ENCODE measurements around the gene MYO9A.
"Not testable (repeated sequence)": the region's sequence is repeated elsewhere in the genome, so short reads cannot be mapped to it uniquely, and the experiment has no call there.

The MYO9A gene

GRCh38 chr15:72078887-72079286 lies 39.1 kb downstream of the MYO9A start:
- TF ChIP-seq POLR2A (IDR thresholded peaks at IDR 0.05; ENCODE audit: extremely low read depth, insufficient read length) (no peak), CTCF (IDR thresholded peaks at IDR 0.05; ENCODE audit: low read depth, low read length) (no peak), MYC (IDR thresholded peaks at IDR 0.05; ENCODE audit: low read depth, low read length) (no peak), MAX (IDR thresholded peaks at IDR 0.05; ENCODE audit: low read depth, low read length) (no peak)
- no peak for DNase-seq (ENCODE audit: low read depth)
- H3K4me3 ChIP-seq (ENCODE audit: low read depth, low read length): no peak overlapping the region

GRCh38 chr15:72077950-72078349 lies 40.0 kb downstream of the MYO9A start:
- DNase-seq (ENCODE audit: low read depth): no peak
- H3K4me3 ChIP-seq (ENCODE audit: low read depth, low read length): no peak overlapping the region
- no peak for TF ChIP-seq MAX (IDR thresholded peaks at IDR 0.05; ENCODE audit: low read depth, low read length)
- no peak for TF ChIP-seq POLR2A (IDR thresholded peaks at IDR 0.05; ENCODE audit: extremely low read depth, insufficient read length)
- TF ChIP-seq MYC (IDR thresholded peaks at IDR 0.05; ENCODE audit: low read depth, low read length): no peak
- TF ChIP-seq CTCF (IDR thresholded peaks at IDR 0.05; ENCODE audit: low read depth, low read length): no peak

DNA sequence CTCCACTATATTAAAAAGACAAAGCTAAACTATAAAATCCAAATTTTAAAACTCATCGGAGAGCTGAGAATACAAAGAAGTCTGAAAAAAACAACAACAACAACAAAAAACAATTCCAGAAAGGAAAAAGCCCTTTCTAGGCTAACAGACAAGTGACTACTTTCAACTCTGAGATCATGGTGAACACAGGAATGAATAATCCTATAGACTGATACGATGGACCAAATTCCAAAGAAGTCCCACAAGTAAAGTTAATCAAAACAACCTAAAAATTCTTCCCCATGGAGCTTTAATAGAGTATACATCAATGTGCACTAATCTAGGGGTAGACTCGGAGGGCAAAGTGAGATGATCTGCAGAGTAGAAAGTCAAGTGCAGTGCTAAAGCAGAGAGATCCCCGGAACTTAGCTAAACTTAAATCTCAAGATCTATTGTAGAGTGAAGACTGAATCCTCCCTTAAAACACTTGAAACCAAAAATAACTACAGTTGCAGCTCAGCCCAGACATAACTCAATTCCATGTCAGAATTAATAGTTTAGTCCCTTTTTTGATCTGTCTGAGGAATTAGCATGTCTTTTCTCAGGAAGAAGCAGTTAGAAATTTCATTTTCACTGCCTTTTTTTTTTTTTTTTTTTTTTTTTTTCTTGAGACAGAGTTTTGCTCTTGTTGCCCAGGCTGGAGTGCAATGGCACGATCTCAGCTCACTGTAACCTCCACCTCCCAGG lies 43.5 kb downstream of the MYO9A start:
- DNase-seq (ENCODE audit: low read depth): no peak
- H3K4me3 ChIP-seq (ENCODE audit: low read depth, low read length): no peak overlapping the region
- TF ChIP-seq CTCF (IDR thresholded peaks at IDR 0.05; ENCODE audit: low read depth, low read length) (no peak), MYC (IDR thresholded peaks at IDR 0.05; ENCODE audit: low read depth, low read length) (no peak), MAX (IDR thresholded peaks at IDR 0.05; ENCODE audit: low read depth, low read length) (no peak), POLR2A (IDR thresholded peaks at IDR 0.05; ENCODE audit: extremely low read depth, insufficient read length) (no peak)

GRCh38 chr15:72071448-72071825 lies 46.5 kb downstream of the MYO9A start:
- not testable (repeated sequence) for H3K4me3 ChIP-seq (ENCODE audit: low read depth, low read length); DNase-seq (ENCODE audit: low read depth)

DNA sequence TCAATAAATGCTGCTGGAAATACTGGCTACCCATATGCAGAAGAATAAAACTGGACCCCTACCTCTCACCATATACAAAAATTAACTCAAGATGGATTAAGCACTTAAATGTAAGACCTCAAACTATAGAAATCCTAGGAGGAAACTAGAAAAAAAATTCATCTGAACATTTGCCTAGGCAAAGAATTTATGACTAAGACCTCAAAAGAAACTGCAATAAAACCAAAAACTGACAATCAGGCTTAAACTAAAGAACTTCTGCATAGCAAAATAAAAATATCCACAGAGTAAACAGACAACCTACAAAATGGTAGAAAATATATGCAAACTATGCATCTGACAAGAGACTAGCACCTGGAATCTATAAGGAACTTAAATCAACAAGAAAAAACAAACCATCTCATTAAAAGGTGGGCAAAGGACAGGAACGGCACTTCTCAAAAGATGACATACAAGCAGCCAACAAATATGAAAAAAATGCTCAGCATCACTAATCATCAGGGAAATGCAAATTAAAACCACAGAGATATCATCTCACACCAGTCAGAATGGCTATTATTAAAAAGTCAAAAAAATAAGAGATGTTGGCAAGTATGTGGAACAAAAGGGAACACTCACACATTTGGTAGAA lies 47.0 kb downstream of the MYO9A start:
- DNase-seq (ENCODE audit: low read depth): no peak
- H3K4me3 ChIP-seq (ENCODE audit: low read depth, low read length): no peak overlapping the region
- TF ChIP-seq MYC (IDR thresholded peaks at IDR 0.05; ENCODE audit: low read depth, low read length) (no peak), CTCF (IDR thresholded peaks at IDR 0.05; ENCODE audit: low read depth, low read length) (no peak), POLR2A (IDR thresholded peaks at IDR 0.05; ENCODE audit: extremely low read depth, insufficient read length) (no peak), MAX (IDR thresholded peaks at IDR 0.05; ENCODE audit: low read depth, low read length) (no peak)

- TF ChIP-seq POLR2A (IDR thresholded peaks at IDR 0.05; ENCODE audit: extremely low read depth, insufficient read length): no peak
- TF ChIP-seq MYC (IDR thresholded peaks at IDR 0.05; ENCODE audit: low read depth, low read length): no peak
- no peak for TF ChIP-seq CTCF (IDR thresholded peaks at IDR 0.05; ENCODE audit: low read depth, low read length)
- TF ChIP-seq MAX (IDR thresholded peaks at IDR 0.05; ENCODE audit: low read depth, low read length): no peak
- H3K4me3 ChIP-seq (ENCODE audit: low read depth, low read length): no peak overlapping the region
- DNase-seq (ENCODE audit: low read depth): no peak
These were observed 49.1 kb downstream of the MYO9A start for GRCh38 chr15:72068856-72069255.
